WTC11 (cell line): ENCODE measurements around the gene H6PD. TPM values are rescaled to one million over a fixed set of nuclear protein-coding genes. Genes with fewer than 3 reads are reported as not detected.

Experiments used
- ATAC-seq: fragments of 200-7000 bp; cut with Tn5 transposase; 2 replicates; pipeline ENCODE4 v1.10.0; 2021; ENCODE audit warnings: mild to moderate bottlenecking, moderate library complexity
- CTCF ChIA-PET: fragments of 300-600 bp; sonication (Branson Sonifier 250); formaldehyde crosslinking; loops from one replicate; lab custom pipeline; 2021; ENCODE audit warnings: antibody characterized with exemption; lab: Charles Lee
- POLR2A ChIA-PET: fragments of 350-600 bp; sonication (Branson Sonifier 250); formaldehyde crosslinking; loops from one replicate; lab custom pipeline; 2021; ENCODE audit warnings: antibody characterized with exemption; lab: Charles Lee
- DNase-seq: peaks from one replicate; pipeline ENCODE4 v3.0.0; 2021; ENCODE audit warnings: low spot score
- H3K27ac Mint-ChIP-seq: 2 replicates; pipeline ENCODE4 v1.8.0; 2021; ENCODE audit warnings: mixed read lengths
- H3K27me3 Mint-ChIP-seq: 2 replicates; pipeline ENCODE4 v1.8.0; 2021; ENCODE audit warnings: low read depth, mild to moderate bottlenecking, moderate library complexity, mixed read lengths
- H3K36me3 Mint-ChIP-seq: 2 replicates; pipeline ENCODE4 v1.8.0; 2021; ENCODE audit warnings: mixed read lengths
- H3K4me1 Mint-ChIP-seq: 2 replicates; pipeline ENCODE4 v1.8.0; 2022; ENCODE audit warnings: mixed read lengths
- H3K4me3 Mint-ChIP-seq: 2 replicates; pipeline ENCODE4 v1.8.0; 2021; ENCODE audit warnings: mild to moderate bottlenecking, moderate library complexity, mixed read lengths
- H3K9me3 Mint-ChIP-seq: 2 replicates; pipeline ENCODE4 v1.8.0; 2021; ENCODE audit warnings: mixed read lengths
- AR ChIP-seq: fragments of 250-450 bp; sonication (Bioruptor Pico); IDR thresholded peaks from 2 replicates; pipeline ENCODE4 v1.9.0; 2021; ENCODE audit warnings: mild to moderate bottlenecking
- ARID4B ChIP-seq: sonication (generic); formaldehyde crosslinking; IDR thresholded peaks from 2 replicates; pipeline ENCODE4 v1.8.0; 2023; ENCODE audit warnings: missing genetic modification reagents, mild to moderate bottlenecking, borderline replicate concordance
- ATF1 ChIP-seq: sonication (generic); formaldehyde crosslinking; IDR thresholded peaks from 2 replicates; pipeline ENCODE4 v1.8.1; 2023; ENCODE audit warnings: mild to moderate bottlenecking, moderate library complexity, missing genetic modification reagents
- CDX4 ChIP-seq: fragments of 250-450 bp; sonication (Bioruptor Pico); IDR thresholded peaks from 2 replicates; pipeline ENCODE4 v1.9.0; 2021; ENCODE audit warnings: moderate library complexity, mild to moderate bottlenecking, inconsistent platforms, borderline replicate concordance
- CTCF ChIP-seq: fragments of 200-600 bp; IDR thresholded peaks from 2 replicates; pipeline ENCODE4 v1.8.0; 2022; ENCODE audit warnings: antibody characterized with exemption
- GABPB1 ChIP-seq: sonication (generic); formaldehyde crosslinking; IDR thresholded peaks from 2 replicates; pipeline ENCODE4 v1.8.1; 2023; ENCODE audit warnings: mild to moderate bottlenecking, missing genetic modification reagents
- GRHL2 ChIP-seq: fragments of 250-450 bp; sonication (Bioruptor Pico); IDR thresholded peaks from 2 replicates; pipeline ENCODE4 v1.8.0; 2022; ENCODE audit warnings: mild to moderate bottlenecking, moderate library complexity; ENCODE audit not compliant: insufficient replicate concordance, severe bottlenecking
- JAZF1 ChIP-seq: fragments of 250-450 bp; sonication (Bioruptor Pico); IDR thresholded peaks from 2 replicates; pipeline ENCODE4 v1.9.0; 2021; ENCODE audit warnings: moderate library complexity, mild to moderate bottlenecking, inconsistent platforms
- NFATC4 ChIP-seq: fragments of 250-450 bp; sonication (Bioruptor Pico); IDR thresholded peaks from 2 replicates; pipeline ENCODE4 v1.9.0; 2021; ENCODE audit warnings: mild to moderate bottlenecking
- NR2C2 ChIP-seq: sonication (generic); formaldehyde crosslinking; IDR thresholded peaks from 2 replicates; pipeline ENCODE4 v1.8.0; 2022; ENCODE audit warnings: mild to moderate bottlenecking, missing genetic modification reagents
- STAT6 ChIP-seq: sonication (generic); formaldehyde crosslinking; conservative IDR thresholded peaks from 2 replicates; pipeline ENCODE4 v1.8.1; 2023; ENCODE audit warnings: mild to moderate bottlenecking, low read depth, missing genetic modification reagents, moderate library complexity
- USF1 ChIP-seq: sonication (generic); formaldehyde crosslinking; IDR thresholded peaks from 2 replicates; pipeline ENCODE4 v1.8.0; 2022; ENCODE audit warnings: mild to moderate bottlenecking, missing genetic modification reagents
- USF2 ChIP-seq: sonication (generic); formaldehyde crosslinking; IDR thresholded peaks from 2 replicates; pipeline ENCODE4 v1.8.1; 2023; ENCODE audit warnings: mild to moderate bottlenecking, missing genetic modification reagents, moderate library complexity
- ZNF121 ChIP-seq: sonication (generic); formaldehyde crosslinking; IDR thresholded peaks from 2 replicates; pipeline ENCODE4 v1.8.0; 2023; ENCODE audit warnings: missing genetic modification reagents
- ZNF317 ChIP-seq: sonication (generic); formaldehyde crosslinking; IDR thresholded peaks from 2 replicates; pipeline ENCODE4 v1.8.1; 2023; ENCODE audit warnings: low read depth, mild to moderate bottlenecking, moderate library complexity, missing genetic modification reagents, borderline replicate concordance
- ZNF396 ChIP-seq: fragments of 250-450 bp; sonication (Bioruptor Pico); IDR thresholded peaks from 2 replicates; pipeline ENCODE4 v1.8.0; 2021; ENCODE audit warnings: mild to moderate bottlenecking, moderate library complexity, borderline replicate concordance
- total RNA-seq: library from RNA; stranded (reverse); gene quantifications from 3 replicates; pipeline ENCODE4 v1.2.3, GENCODE V29; 2021

H6PD gene
- total RNA-seq, 1 experiment from 2014 or later: 7.4 TPM

GRCh38 chr1:9306006-9306405 lies 71.4 kb downstream of the H6PD start (continued):
- TF ChIP-seq CTCF (no peak), NR2C2 (CRISPR knock-in tag) (no peak), CDX4 (CRISPR knock-in tag) (no peak), ZNF396 (no peak)
- TF ChIP-seq, all 79 proteins: peak for 0

- ChIA-PET CTCF (interaction anchor here (0.5 kb wide), 1 partner anchor 245 kb away, joined by 3 read pairs; no protein-coding TSS in a partner anchor), POLR2A (no interaction called here)
- DNase-seq (no peak), ATAC-seq (no peak)
- H3K9me3 Mint-ChIP-seq: no peaks in the 10 kb centered on the region
- no peak overlapping the region for H3K4me3 Mint-ChIP-seq
- no peaks in the 10 kb centered on the region for H3K4me1 Mint-ChIP-seq
- no peaks in the 10 kb centered on the region for H3K36me3 Mint-ChIP-seq
- TF ChIP-seq NFATC4 (CRISPR knock-in tag): no peak
- TF ChIP-seq ARID4B (CRISPR knock-in tag): no peak
- no peak for TF ChIP-seq USF2 (CRISPR knock-in tag)
- TF ChIP-seq, all 79 proteins: peak for 0
- no peak overlapping the region for H3K27ac Mint-ChIP-seq
- no peaks in the 10 kb centered on the region for H3K27me3 Mint-ChIP-seq
These were observed 72.7 kb downstream of the H6PD start for GRCh38 chr1:9307303-9307702.

GRCh38 chr1:9308236-9308785 lies 73.7 kb downstream of the H6PD start:
- Mint-ChIP-seq H3K27ac (no peak overlapping the region), H3K4me1 (no peaks in the 10 kb centered on the region), H3K4me3 (no peak overlapping the region), H3K9me3 (no peaks in the 10 kb centered on the region), H3K27me3 (no peaks in the 10 kb centered on the region), H3K36me3 (no peaks in the 10 kb centered on the region)
- DNase-seq: no peak
- CTCF ChIA-PET: no interaction called here
- ATAC-seq: no peak
- POLR2A ChIA-PET: no interaction called here
- TF ChIP-seq JAZF1: no peak
- TF ChIP-seq ATF1 (CRISPR knock-in tag): no peak
- TF ChIP-seq ZNF121: no peak
- TF ChIP-seq GABPB1 (CRISPR knock-in tag): no peak
- TF ChIP-seq STAT6 (CRISPR knock-in tag): no peak
- no peak for TF ChIP-seq AR (CRISPR knock-in tag)
- TF ChIP-seq USF1 (CRISPR knock-in tag): no peak
- no peak for TF ChIP-seq CDX4 (CRISPR knock-in tag)
- no peak for TF ChIP-seq NFATC4 (CRISPR knock-in tag)
- TF ChIP-seq GRHL2 (CRISPR knock-in tag): no peak
- no peak for TF ChIP-seq ZNF317
